Raji (cell line): ENCODE data around the gene PRKACA.

Source experiments
- POLR2A ChIP-seq: IDR thresholded peaks from 2 replicates; pipeline ENCODE4 v1.6.1; 2011; ENCODE audit warnings: low read depth, low read length, control low read depth; ENCODE audit not compliant: insufficient read depth

PRKACA gene

DNA sequence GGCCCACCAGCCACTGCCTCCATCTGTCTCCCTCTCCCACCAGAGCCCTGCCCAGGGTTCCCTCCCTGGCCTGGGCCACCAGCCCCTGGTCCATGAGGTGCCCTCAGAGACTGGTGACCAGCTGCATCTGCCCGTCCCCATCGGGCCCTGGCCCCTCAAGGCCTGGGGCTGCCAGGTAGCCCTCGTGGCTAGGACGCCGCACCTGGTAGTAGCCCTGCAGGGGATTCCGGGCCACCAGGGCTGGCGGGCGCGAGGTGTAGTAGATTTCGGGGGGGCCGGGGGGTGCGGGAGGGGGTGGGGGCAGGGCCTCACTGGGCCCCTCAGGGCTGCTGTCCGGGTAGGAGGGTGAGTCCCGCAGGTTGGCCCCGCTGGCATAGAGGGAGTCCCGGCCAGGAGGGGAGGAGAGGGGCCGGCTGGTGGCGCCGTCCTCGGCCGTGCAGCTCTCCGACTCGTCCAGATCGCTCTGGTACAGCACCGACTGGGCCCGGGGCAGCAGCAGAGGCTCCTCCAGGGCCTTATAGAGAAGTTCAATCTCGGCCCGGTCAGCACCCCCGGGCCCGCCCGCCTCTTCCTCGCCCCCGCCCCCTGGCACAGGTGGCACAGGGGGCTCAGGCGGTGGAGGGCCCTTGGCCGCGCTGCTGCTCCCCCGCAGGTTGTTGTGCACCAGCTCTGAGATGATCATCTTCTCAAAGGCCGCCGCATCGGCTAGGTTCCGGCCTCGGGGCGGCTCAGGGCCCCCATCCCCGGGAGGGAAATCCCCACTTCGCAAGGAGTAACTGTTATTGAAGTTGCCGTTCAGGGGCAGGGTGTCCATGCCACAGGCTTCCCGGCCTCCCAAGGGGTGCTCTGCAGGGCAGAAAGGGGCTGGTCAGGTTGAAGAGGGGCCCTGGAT, 33.5 kb upstream of the PRKACA start:
- no peak for TF ChIP-seq POLR2A

DNA sequence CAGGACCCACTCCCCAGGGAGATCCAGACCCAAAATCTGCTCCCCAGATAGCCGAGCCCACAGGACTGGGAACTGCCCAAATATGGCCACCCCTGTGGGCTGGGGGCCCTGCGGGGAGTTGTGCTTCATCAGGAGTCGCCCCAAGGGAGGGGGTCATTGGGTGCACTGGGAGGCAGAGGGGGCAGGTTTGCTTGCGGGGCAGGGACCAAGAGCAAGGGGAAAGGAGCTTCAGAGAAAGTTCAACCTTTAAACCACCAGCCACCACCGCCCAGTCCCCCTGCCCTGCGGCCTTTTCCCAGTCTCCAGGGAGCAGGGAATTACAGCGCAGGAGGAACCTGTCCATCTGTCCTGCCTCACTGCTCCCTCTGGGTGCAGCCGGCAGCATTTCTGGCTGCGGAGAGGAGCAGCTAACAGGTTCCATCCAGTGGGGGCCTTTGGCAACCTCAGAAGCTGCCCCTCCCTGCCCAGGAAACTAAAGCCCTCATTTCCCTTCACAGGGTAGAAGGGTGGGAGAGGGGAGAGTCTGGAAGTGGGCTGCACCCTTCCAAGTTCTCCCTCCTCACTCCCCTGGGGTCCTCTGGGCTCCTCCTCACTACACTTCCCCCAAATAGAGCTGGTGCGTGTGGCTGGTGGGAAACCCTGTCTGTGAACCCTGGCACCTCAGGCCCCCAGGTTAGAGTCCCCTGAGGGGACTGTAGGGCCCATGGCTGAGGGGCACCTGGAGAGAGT, 32.6 kb upstream of the PRKACA start:
- TF ChIP-seq POLR2A: no peak

DNA sequence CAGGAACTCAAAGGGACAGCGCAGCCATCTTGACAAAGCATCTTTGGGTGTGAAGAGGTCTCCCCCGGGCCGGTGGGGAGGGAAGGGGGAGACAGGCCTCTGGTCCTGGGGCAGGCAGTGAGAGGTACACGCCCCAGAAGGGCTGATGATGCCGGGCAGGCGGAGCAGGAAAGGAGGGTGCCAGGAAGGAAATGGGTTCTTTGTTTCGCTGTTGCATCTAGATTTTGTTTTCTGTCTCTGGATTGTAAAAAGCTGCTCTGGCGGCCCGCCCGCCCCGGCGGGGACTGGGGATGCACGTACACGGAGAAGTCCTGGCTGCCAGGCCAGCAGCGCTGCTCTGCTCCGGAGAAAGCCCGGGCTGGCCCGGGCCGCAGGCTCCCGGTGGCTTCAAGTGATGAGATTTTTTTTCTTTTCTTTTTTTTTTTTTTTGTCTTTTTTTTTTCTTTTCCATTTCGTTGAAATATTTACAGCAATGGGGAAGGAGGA, 32.0 kb upstream of the PRKACA start:
- no peak for TF ChIP-seq POLR2A

DNA sequence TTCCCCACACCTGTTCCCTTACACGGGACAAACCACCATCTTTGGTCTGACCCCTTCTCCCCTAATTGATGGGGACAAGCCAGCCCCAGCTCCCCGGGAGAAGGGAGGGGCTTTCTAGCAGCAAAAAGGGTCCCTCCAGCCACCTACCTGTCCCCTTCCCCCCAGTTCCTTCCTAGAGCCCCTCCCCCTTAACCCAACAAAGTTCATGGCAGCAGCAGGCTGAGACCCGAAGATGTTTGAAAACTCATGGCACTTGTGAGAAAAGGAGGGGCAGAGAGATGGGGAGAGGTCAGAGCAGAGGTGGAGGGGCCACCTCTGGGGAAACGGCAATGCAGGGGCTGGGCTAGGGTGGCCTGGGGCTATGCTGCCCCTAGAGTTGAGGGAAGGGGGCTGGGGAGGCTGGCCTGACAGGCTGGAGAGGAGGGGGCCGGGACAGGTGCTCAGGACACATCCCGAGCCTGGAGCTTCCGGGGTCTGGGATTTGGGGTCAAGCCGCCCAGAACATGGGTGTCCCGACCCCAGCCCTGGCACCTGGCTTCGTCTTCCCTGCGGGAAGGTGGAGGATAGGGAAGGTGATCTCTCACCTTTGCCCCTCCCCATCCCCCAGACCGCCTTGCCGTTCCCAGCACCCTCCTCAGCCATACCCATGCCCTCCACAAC, 31.3 kb upstream of the PRKACA start:
- TF ChIP-seq POLR2A: no peak

DNA sequence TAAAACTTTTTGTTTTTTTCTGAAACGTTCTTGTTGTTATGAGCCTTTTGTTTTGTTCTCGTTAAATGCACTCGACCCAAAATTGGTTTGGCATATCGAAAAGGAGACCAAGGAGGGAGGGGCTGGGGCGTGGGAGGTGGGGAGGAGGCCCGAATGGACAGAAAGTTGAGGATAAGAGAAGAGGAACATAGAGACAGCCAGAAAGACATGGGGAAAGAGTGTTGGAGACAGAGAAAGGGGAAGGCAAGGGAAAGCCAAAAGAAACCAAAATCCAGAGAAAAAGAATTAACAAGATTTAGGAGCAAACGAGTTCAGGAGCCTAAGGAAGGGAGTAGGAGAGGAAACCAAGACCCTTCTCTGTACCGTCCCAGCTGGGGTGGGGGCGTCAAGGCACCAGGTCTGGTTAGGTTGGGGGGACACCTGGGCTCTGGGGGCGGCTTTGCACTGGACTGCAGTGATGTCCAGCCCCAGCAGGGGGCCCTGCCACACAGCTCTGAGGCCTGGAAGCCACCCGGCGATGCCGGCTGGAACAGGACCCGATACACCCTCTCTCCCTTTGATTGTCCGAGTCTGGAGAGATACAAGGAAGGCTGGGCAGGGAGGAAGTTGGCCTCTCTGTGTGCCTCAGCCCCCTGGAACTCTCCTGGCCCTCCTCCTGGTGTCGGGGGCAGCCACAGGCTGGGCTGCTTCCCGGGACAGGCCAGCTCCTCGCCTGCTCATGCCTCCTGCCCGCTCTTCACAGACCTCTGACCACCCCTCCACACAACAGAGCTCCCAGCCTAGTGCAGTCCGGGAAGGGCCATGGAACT, 30.4 kb upstream of the PRKACA start:
- TF ChIP-seq POLR2A: no peak

DNA sequence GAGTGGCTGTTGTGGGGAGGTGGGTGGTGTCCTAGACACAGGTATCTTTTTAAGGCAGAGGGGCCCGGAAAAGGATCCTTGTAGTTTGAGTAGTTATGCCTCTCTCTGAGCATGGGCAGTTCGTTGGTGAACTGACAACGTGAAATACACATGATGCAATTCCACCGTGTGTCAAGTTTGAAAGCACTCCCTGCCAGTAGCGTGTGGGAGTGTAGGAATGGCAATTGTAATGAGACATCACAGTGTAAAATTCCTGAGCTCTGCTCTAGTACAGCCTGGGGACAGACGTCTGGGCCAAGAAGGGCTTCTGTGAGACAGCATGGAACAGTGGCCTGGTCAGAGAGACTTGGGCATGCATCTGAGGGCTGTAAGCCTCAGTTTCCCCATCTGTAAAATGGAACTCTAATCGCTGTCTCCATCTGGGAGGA, 29.2 kb upstream of the PRKACA start:
- TF ChIP-seq POLR2A: no peak

DNA sequence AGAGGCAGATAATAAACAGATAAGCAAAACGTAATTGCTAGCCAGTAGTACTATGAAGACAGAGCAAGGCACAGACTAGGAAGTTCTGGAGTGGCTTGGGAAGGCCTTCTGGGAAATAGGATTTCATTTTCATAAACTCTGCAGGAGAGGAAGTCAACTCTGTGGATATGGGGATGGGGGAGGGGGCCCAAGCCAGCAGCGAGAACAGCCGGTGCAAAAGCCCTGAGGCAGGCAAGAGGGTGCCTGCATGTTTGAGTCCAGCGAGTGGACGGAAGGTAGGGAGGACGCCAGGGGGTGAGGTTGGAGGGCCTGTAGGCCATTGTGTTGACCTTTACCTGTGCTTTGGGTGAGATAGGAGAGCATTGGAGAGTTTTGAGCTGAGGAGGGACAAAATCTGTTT, 27.8 kb upstream of the PRKACA start:
- TF ChIP-seq POLR2A: no peak

DNA sequence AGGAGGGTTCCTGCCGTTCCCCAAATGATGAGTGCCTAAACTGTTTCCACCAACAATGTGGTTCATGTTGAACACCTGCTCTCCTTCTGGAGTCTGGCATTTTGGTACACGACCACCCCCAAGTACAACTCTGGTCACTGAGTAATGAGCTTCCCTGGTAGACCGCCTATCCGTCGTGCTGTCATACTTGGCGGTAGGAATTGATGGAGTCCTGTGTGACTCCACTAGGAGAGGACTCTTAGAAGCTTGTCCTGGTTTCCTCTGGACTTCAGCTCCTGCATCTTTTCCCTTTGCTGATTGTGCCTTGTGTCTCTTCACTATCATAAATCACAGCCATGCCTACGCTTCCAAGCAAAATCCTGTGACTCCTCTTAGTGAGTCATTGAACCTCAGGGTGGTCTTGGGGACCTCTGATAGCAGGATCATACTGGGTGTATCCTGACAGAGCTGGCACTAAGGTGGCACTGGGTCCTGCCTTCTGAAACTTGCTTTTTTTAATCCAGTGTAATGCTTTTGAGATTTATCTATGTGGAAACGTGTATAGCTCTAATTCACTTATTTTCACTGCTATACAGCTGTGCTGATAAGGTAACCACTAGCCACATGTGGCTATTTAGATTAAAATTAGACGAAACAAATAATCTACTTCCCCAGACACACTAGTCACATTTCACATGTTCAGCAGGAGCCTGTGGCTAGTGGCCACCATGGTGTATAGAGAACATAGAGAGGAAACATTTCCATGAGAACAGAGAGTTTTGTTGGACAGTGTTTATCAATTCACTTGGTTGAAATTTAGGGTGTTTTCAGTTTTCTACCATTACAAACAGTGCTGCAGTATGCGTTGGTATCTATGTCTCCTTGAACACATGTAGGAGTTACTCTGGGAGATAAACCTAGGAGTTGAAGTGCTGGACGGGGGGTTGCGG, 25.0 kb upstream of the PRKACA start:
- TF ChIP-seq POLR2A: no peak

DNA sequence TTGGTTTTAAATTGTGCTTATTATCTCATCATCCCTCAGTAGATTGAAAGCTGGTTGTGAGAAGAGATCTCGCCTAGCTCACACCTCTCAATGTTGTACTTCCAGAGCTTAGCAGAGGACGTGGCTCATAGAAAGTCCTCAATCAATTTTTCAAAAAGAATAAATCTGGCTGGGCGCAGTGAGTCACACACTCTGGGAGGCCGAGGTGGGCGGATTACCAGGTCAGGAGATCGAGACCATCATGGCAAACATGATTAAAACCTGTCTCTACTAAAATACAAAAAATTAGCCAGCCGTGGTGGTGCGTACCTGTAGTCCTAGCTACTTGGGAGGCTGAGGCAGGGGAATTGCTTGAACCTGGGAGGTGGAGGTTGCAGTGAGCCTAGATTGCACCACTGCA, 23.5 kb upstream of the PRKACA start:
- no peak for TF ChIP-seq POLR2A

DNA sequence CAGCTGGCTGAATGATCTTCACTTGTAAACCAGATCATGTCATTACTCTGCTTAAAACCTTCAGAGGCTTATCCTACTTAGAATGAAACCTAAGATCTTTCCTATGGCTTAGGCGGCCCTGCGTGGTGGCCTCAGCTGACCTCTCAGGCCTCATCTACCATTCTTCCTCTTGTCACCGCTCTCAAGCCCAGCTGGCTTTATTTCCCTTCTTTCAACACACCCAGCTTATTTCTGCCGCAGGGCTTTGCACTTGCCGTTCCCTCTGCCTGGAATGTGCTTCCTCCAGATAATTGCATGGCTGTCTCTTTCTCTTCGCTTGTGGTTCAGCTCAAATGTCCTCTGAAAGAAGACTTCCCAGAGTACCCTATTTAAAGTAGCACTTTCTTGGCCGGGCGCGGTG, 22.4 kb upstream of the PRKACA start:
- no peak for TF ChIP-seq POLR2A

DNA sequence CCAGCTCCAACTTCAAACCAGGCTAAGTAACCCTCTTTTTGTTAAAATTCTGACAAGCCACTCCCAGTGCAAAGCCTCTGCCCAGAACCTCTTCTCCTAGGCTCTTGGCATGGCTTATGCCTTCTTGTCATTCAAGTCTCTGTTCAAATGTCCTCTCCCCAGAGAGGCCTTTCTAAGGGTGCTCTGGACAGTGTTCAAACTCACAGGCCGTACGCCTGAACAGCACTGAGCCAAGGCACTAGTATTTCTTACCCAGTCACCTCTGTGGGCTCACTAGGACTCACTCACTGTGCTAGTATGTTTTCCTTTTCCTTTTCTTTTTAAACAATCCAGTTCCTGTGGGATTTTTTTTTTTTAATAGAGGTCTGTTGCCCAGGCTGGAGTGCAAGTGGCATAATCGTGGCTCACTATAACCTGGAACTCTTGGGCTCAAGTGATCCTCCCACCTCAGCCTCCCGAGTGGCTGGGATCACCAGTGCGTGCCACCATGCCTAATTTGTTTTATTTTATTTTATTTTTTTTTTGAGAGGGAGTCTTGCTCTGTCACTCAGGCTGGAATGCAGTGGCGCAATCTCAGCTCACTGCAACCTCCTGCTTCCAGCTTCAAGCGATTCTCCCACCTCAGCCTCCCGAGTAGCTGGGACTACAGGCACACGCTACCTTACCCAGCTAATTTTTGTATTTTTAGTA, 21.2 kb upstream of the PRKACA start:
- no peak for TF ChIP-seq POLR2A

DNA sequence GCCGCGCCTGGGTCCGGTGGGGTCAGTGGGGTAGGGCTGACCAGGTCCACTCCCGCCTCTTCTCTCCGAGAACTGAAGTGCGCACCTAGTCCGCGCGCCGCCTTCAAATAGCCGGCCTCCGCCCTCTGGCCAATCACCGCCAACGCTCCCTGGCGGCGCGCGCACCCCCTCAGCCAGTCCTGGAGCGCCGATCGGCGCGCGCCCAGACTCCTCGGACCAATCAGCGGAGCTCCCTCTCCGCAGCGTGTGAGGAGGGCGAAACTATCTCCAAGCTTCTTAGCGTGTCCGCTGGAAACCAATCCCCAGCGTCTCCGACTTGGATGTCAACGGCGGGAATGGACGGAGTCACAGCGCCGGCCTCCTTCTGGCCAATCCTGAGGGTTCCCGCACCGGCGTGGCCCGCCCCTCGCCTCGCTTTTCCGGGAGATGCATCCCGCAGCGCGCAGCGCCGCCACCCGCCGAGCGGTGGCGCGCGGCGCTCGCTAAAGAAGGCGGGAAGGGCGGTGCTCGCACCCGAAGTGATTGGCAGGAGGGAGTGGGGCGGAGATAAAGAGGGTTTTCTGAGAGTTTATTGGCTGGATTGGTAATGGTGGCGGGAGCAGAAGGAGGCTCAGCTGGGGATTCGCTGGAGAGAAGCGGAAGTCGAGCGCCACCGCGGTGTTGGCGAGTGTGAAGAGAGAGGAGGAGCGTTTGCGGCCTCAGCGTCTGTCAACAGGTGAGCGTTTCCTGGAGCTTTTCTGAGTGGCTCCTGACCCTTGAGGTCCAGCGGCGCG, 19.1 kb upstream of the PRKACA start, which contains the start of gene ASF1B:
Gene ASF1B (minus strand): TSS at position 81 of the 773 bp plus-strand sequence. CDS start 133 bp downstream, outside the sequence.
- TF ChIP-seq POLR2A: peak; percentile 99
